Prostate gland (tissue), 2 donors: ENCODE measurements around the gene SYPL2. TPM values are rescaled to one million over a fixed set of nuclear protein-coding genes. Genes with fewer than 3 reads are reported as not detected.

ENCODE experiments used
- DNase-seq: peaks from one replicate; pipeline ENCODE4 v3.0.0-alpha.2; 2019; ENCODE audit warnings: low spot score
- H3K27ac ChIP-seq, 2 donors: fragments of 200-600 bp; sonication (generic); 2 replicates each; pipeline ENCODE4 v1.5.1; 2017 to 2019
- H3K27me3 ChIP-seq: fragments of 200-600 bp; sonication (generic); replicated peaks from 2 replicates; pipeline ENCODE4 v1.5.1; 2019; ENCODE audit not compliant: insufficient read depth
- H3K36me3 ChIP-seq, 2 donors: fragments of 200-600 bp; sonication (generic); 1 replicate in 1 of 2; 2 replicates in 1 of 2; pipeline versions ENCODE4 v1.5.1 to v1.8.1; 2017 to 2019
- H3K4me1 ChIP-seq: fragments of 200-600 bp; sonication (generic); replicated peaks from 2 replicates; pipeline ENCODE4 v1.5.1; 2019
- H3K4me3 ChIP-seq, 2 donors: fragments of 200-600 bp; sonication (generic); 2 replicates each; pipeline ENCODE4 v1.5.1; 2017 to 2019
- H3K9me3 ChIP-seq: fragments of 200-600 bp; sonication (generic); 2 replicates; pipeline ENCODE4 v1.5.1; 2017
- CTCF ChIP-seq, 4 experiments: fragments of 200-600 bp in 2 of 4; fragments of 450-650 bp in 2 of 4; sonication (generic) in 2 of 4; IDR thresholded peaks; 1 replicate in 3 of 4; 2 replicates in 1 of 4; pipeline ENCODE4 v1.5.1; 2016 to 2019; ENCODE audit warnings: antibody characterized with exemption in 4 of 4, mild to moderate bottlenecking in 2 of 4, moderate library complexity in 2 of 4
- POLR2A ChIP-seq: fragments of 450-650 bp; IDR thresholded peaks from one replicate; pipeline ENCODE4 v1.6.1; 2016; ENCODE audit warnings: antibody characterized with exemption, mild to moderate bottlenecking
- POLR2AphosphoS5 ChIP-seq: sonication (generic); formaldehyde crosslinking; IDR thresholded peaks from one replicate; pipeline ENCODE4 v1.6.1; 2017; ENCODE audit warnings: antibody characterized with exemption
- WGBS: methylation state at CpG from one replicate; pipeline ENCODE4 v1.1.5; 2018; 5-methylcytosine and 5-hydroxymethylcytosine counted together
- intact Hi-C: fragments of 100-400 bp; cut with DNase I; formaldehyde crosslinking; loops from one replicate; pipeline ENCODE4 v1.14.2; 2022
- total RNA-seq, 2 donors: library from RNA; depleted of rRNA; stranded (reverse); fragments of >200 nt; gene quantifications; one replicate each; pipeline ENCODE4 v1.1.0, GENCODE V29; 2016

The SYPL2 gene
- total RNA-seq, 2 donors from 2014 or later, result 1.3 to 48.1 TPM

DNA sequence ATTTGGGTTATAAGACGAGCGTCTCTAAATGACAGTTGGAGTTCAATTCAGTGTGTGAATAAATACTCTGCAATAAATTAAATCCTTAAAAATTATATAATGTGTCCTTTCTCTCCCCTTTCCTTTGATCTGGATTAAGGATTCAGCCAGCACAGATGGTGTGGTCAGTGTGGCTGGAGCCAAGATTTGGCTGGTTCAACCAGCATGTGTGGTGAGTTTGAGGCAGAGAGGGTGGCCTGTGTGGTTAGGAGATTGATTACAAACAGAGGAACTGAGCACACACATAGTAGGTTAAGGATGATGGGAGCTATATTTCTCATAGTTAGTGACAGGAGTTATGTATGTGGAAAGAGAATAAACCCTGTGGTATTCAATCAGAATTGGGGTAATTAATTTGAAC is 57.4 kb downstream of the SYPL2 start:
- Histone ChIP-seq H3K4me3 (no peak overlapping the region), H3K4me1 (no peaks in the 10 kb centered on the region), H3K9me3 (no peaks in the 10 kb centered on the region), H3K27me3 (no peaks in the 10 kb centered on the region), H3K27ac (no peak overlapping the region), H3K36me3 (no peaks in the 10 kb centered on the region)
- WGBS, result 90% methylated on average over 2 of the region's 2 CpGs
- intact Hi-C loops, result no loop called here
- TF ChIP-seq POLR2A (no peak), CTCF (IDR thresholded peaks at IDR 0.05) (no peak), POLR2AphosphoS5 (no peak)
- no peak for DNase-seq

- Histone ChIP-seq H3K4me3 (no peak overlapping the region), H3K27me3 (no peaks in the 10 kb centered on the region), H3K4me1 (no peaks in the 10 kb centered on the region), H3K27ac (no peak overlapping the region), H3K9me3 (no peaks in the 10 kb centered on the region), H3K36me3 (no peaks in the 10 kb centered on the region)
- TF ChIP-seq POLR2AphosphoS5 (no peak), CTCF (IDR thresholded peaks at IDR 0.05) (no peak), POLR2A (no peak)
- no peak for DNase-seq
- intact Hi-C loops, result no loop called here
- 69% methylated on average over 14 of the region's 14 CpGs for WGBS
Measured at GRCh38 chr1:109527098-109527811, 60.9 kb downstream of the SYPL2 start.

GRCh38 chr1:109527846-109528695 is 61.7 kb downstream of the SYPL2 start:
- Histone ChIP-seq H3K36me3 (no peaks in the 10 kb centered on the region), H3K4me1 (no peaks in the 10 kb centered on the region), H3K27me3 (no peaks in the 10 kb centered on the region), H3K27ac (no peak overlapping the region), H3K9me3 (no peaks in the 10 kb centered on the region), H3K4me3 (no peak overlapping the region)
- 92% methylated on average over 9 of the region's 9 CpGs for WGBS
- no peak for TF ChIP-seq POLR2A
- no peak for TF ChIP-seq CTCF (IDR thresholded peaks at IDR 0.05)
- TF ChIP-seq POLR2AphosphoS5, result no peak
- intact Hi-C loops, result no loop called here
- DNase-seq, result no peak

GRCh38 chr1:109528712-109529111 is 62.4 kb downstream of the SYPL2 start:
- no peak for TF ChIP-seq POLR2AphosphoS5
- TF ChIP-seq CTCF (IDR thresholded peaks at IDR 0.05), result no peak
- no peak for TF ChIP-seq POLR2A
- intact Hi-C loops, result no loop called here
- Histone ChIP-seq H3K9me3 (no peaks in the 10 kb centered on the region), H3K27ac (no peak overlapping the region), H3K27me3 (no peaks in the 10 kb centered on the region), H3K36me3 (no peaks in the 10 kb centered on the region), H3K4me1 (no peaks in the 10 kb centered on the region), H3K4me3 (no peak overlapping the region)
- WGBS, result 90% methylated on average over 3 of the region's 3 CpGs
- no peak for DNase-seq
